ENCODE measurements around the gene STX7. TPM values are rescaled to one million over a fixed set of nuclear protein-coding genes. Genes with fewer than 3 reads are reported as not detected.
"Not testable (repeated sequence)": the region's sequence is repeated elsewhere in the genome, so short reads cannot be mapped to it uniquely, and the experiment has no call there.

The STX7 gene
- 27.5 and 30.0 TPM in 2 replicates for total RNA-seq

- no peak for DNase-seq (ENCODE audit: extremely low read depth, low read depth, low spot score)
Observed at GRCh38 chr6:132512638-132513632, at the start of gene STX7. Gene STX7 (minus strand): TSS chr6:132513116. CDS start chr6:132503530, 9,586 bp downstream.

GRCh38 chr6:132560087-132560486 lies 47.2 kb upstream of the STX7 start:
- DNase-seq (ENCODE audit: extremely low read depth, low read depth, low spot score), result not testable (repeated sequence)

- DNase-seq (ENCODE audit: extremely low read depth, low read depth, low spot score), result no peak
Observed at GRCh38 chr6:132552372-132552771, 39.5 kb upstream of the STX7 start, which contains the start of gene TAAR8. Gene TAAR8 (plus strand): TSS chr6:132552672. CDS start chr6:132552693, 21 bp downstream.

GRCh38 chr6:132551214-132551613 lies 38.3 kb upstream of the STX7 start:
- DNase-seq (ENCODE audit: extremely low read depth, low read depth, low spot score), result no peak

- no peak for DNase-seq (ENCODE audit: extremely low read depth, low read depth, low spot score)
Observed at GRCh38 chr6:132548746-132549463, 36.0 kb upstream of the STX7 start.

GRCh38 chr6:132544826-132545225 lies 31.9 kb upstream of the STX7 start:
- DNase-seq (ENCODE audit: extremely low read depth, low read depth, low spot score), result no peak

- DNase-seq (ENCODE audit: extremely low read depth, low read depth, low spot score), result no peak
Observed at GRCh38 chr6:132537977-132538376, 25.1 kb upstream of the STX7 start, which contains the start of gene TAAR9. Gene TAAR9 (plus strand): TSS chr6:132538277. CDS start chr6:132538290, 13 bp downstream.

GRCh38 chr6:132537145-132537544 lies 24.2 kb upstream of the STX7 start:
- no peak for DNase-seq (ENCODE audit: extremely low read depth, low read depth, low spot score)

- not testable (repeated sequence) for DNase-seq (ENCODE audit: extremely low read depth, low read depth, low spot score)
Observed at GRCh38 chr6:132534546-132534945, 21.6 kb upstream of the STX7 start.

- DNase-seq (ENCODE audit: extremely low read depth, low read depth, low spot score), result peak; percentile 50
Observed at GRCh38 chr6:132530293-132530974, 17.5 kb upstream of the STX7 start.

- no peak for DNase-seq (ENCODE audit: extremely low read depth, low read depth, low spot score)
Observed at GRCh38 chr6:132527791-132528190, 14.9 kb upstream of the STX7 start.

GRCh38 chr6:132526461-132526860 lies 13.5 kb upstream of the STX7 start:
- DNase-seq (ENCODE audit: extremely low read depth, low read depth, low spot score), result no peak

GRCh38 chr6:132525866-132526265 lies 12.9 kb upstream of the STX7 start:
- DNase-seq (ENCODE audit: extremely low read depth, low read depth, low spot score), result no peak

GRCh38 chr6:132524646-132525045 lies 11.7 kb upstream of the STX7 start:
- DNase-seq (ENCODE audit: extremely low read depth, low read depth, low spot score), result no peak

GRCh38 chr6:132520953-132521352 lies 8.0 kb upstream of the STX7 start:
- no peak for DNase-seq (ENCODE audit: extremely low read depth, low read depth, low spot score)

- DNase-seq (ENCODE audit: extremely low read depth, low read depth, low spot score), result no peak
Observed at GRCh38 chr6:132515386-132515785, 2.5 kb upstream of the STX7 start.

- DNase-seq (ENCODE audit: extremely low read depth, low read depth, low spot score), result no peak
Observed at GRCh38 chr6:132513831-132514545, 1.1 kb upstream of the STX7 start.

GRCh38 chr6:132512342-132512637 lies 626 bp downstream of the STX7 start:
- no peak for DNase-seq (ENCODE audit: extremely low read depth, low read depth, low spot score)

- no peak for DNase-seq (ENCODE audit: extremely low read depth, low read depth, low spot score)
Observed at GRCh38 chr6:132511831-132512220, 1.1 kb downstream of the STX7 start.

GRCh38 chr6:132511210-132511830 lies 1.6 kb downstream of the STX7 start:
- DNase-seq (ENCODE audit: extremely low read depth, low read depth, low spot score), result no peak

Data from glomerular endothelial cell (primary cell).